Activated CD4-positive, alpha-beta T cell treated with anti-CD3 and anti-CD28 coated beads for 1 hour (primary cell): Measurements from ENCODE around the gene KLHL12.

Experiments
- DNase-seq: peaks from one replicate; pipeline ENCODE4 v3.0.0-alpha.2; 2020

The KLHL12 gene

DNA sequence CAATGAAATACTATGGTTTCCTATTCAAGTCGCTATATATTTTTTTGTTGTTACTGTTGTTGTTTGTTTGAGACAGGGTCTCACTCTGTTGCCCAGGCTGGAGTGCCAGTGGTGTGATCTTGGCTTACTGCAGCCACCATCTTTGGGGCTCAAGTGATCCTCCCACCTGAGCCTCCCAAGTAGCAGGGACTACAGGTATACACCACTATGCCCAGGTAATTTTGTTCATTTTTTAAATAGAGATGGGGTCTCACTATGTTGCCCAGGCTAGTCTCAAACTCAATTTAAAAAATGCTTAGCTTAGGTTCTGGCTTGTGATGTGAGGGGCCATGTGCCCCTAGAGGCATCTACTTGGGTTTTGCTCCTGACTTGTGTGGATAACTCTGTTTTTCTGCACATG is 47.9 kb downstream of the KLHL12 start:
- no peak for DNase-seq

DNA sequence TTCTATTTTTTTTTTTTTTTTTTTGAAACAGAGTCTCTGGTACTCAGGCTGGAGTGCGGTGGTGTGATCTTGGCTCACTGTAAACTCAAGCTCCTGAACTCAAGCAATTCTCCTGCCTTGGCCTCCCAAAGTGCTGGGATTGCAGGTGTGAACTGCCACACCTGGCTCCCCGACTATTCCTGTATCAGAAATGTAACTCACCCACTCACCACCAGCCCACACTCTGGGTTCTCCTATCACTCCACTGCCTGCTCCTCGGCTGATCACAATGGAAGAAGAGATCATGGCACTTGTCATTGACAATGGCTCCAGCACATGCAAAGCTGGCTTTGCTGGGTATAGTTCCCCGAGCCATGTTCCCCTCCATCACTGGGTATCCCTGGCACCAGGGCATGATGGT is 54.0 kb downstream of the KLHL12 start:
- no peak for DNase-seq

DNA sequence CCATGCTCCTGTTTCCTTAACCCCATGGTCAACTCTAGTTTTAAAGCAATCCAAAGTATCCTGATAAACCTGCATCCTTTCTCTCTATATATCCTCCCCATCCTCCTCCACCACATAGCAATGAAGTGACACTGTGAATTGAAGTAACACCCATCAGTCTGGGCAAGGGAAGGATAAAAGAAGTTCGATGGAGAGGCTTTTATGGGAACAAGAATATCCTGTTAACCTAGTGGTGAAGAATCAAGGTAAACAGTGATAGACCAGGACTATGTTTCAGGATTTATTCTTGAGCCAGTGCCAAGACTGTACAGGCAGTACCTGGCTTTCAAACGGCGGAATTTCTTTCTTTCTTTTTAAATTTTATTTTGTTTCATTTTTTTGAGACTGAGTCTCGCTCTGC is 55.7 kb downstream of the KLHL12 start:
- no peak for DNase-seq

DNA sequence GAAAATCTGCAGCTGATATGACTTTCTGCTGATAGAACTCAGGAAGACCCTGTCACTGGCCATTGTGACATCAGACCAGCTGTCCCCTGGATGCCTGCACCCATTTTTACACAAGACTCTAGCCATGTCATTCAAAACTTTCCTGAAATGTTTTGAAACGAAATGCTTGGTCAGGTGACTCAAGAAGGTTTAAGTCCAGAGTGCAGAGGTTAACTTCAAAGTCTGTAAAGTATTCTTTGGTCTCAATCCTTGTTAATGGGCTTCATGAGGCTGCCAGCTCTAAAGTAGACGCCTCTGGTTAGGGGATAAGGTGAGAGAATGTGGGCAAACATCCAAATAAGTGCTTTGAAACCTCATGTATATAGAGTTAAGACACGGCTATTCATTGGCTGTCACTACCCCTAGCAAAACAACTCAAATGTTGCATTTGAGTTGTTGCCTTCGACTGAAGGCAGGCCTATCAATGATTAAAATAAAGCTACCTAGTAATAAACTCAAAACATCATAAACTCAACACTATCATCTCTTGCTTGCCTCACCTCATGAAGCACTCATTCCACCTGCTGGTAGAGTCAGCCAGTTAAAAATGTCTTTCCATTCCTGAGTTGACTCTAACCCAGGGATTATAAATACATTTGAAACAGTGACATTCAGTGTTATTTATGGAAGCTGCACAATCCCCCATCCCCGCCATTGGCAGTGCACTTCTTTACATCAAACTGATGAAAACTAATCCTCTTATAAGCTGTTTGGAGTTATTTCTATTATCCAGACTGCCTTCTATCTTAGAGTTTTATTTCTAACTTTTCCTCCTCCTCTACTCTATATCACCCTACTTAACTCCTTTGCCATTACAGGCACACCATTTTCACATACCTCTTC is 64.1 kb downstream of the KLHL12 start:
- DNase-seq, result no peak

DNA sequence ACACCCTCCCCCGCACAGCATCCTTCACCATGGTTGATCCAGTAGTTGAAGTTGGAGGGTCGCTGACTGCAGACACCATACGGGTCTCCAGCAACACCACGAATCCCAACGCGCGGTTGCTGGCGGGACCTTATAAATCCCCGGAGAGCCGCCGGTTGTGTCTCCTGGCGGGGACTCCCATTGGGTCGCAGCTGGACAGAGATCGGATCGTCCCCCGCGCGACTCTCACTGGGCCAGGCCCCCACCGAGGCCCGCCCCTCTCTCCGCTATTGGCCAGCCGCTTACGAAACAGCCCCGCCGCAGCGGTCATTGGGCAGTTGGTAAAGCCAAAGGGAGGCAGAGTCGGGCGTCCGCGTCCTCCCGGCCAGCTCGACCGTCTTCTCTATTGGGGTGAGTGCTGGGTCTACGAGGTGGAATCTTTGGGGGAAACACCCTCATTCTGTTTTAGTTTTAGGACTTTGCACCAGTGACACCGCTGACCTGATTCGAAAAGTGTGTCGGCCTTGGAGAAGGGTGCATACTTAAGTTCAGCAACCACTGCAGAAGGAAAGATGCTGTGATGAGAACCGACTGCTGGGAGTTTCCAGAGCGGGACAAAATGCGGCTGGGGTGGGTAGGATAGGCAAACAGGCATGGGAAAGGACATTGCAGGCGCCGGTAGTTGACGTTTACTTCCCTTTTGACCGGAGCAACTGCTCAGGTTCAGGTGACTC is 65.5 kb downstream of the KLHL12 start:
- no peak for DNase-seq

DNA sequence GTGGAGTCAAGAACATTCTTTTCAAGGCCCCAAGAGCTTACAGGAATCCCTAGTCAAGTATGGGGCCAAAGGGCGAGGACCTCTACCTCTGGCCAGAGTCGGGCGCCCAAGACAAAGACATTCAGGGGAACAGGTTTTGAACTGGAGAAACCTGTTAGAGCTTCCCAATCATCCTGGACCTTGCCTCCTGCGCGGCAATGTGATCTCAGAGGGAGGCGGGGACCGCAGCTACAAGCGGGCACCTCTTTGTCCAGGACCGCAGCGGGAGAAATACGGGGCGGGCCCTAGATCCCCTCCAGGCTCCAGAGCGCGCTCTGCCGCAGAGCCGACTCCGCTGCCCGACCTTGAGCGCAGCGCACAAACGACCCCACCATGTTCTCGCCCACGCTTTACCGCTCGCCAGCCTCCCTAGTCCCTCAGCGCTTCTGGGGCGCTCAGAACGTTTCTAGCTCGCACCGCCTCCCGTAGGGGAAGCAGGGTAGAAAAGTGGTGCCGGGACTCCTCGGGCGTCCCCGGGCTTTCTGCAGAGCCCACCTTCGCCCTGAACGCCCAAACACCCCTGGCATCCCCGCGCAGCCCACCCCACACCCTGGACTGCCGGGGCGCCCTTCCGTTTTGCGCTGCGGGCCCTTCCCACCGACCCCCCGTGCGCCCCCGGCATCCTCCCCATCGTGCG is 66.2 kb downstream of the KLHL12 start:
- DNase-seq, result no peak

DNA sequence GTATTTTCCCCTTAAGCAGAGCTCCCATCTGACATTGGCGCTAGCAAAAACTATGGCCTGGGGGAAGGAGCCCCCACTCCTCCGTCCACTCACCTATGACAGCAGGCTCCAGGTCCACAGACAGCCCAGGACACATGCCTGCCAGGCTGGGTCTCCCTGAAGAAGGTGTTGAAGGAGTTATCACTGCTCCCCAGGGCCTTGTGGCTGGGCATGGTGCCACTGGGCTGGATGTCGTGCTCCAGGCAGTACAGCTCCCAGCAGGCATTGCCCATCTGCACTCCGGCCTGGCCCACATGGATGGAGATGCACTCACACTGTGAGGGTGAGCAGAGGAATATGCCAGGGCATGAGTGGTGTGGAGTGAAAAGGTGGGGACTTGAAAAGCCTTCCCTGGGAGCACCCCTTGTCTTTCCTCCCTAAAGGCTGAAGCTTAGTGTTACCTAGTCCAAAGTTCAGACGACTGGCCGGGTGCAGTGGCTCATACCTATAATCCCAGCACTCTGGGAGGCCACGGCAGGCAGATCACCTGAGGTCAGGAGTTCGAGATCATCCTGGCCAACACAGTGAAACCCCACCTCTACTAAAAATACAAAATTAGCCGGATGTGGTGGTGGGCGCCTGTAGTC is 68.1 kb downstream of the KLHL12 start:
- DNase-seq, result no peak

DNA sequence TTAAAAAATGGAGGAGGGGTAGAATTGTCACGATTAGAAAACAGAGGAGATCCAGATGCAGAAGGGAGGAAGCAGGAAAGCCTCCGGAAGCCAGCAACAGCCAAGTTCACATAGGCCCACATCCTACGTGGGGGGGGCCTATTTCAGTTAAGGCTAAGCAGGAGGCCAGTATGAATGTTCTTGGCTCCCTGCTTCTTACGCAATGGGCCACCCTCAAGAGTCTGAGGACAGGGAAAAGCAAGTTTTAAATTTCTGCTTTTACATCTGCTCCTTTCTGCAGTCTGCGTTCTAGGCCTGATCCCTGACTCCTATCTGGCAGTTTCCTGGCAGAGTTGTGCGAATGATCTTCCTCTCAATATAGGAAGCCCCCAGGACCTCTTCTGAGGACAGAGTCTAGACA is 68.7 kb downstream of the KLHL12 start:
- no peak for DNase-seq

DNA sequence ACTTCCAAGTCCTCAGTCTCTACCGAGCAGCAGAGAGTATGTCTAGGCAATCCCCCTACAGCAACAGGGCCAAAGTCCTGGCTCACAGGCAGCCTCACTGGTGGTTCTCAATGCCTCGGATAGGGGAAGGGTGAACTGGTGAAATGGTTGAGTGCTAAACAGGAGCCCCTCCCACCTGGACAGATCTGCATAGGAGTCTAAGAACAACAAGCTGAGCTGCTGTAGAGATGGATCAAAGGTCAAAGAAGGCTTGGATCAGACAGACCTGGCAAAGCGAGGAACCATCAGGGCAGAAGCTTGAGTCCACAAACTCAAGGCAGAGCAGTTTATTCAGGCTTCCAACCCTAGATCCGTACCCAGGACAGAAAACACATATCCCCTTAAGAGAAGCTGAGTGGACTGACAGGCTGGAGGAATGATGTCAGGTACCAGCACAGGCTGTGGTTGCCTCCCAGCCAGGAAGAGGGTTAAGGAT is 69.9 kb downstream of the KLHL12 start:
- DNase-seq, result no peak

DNA sequence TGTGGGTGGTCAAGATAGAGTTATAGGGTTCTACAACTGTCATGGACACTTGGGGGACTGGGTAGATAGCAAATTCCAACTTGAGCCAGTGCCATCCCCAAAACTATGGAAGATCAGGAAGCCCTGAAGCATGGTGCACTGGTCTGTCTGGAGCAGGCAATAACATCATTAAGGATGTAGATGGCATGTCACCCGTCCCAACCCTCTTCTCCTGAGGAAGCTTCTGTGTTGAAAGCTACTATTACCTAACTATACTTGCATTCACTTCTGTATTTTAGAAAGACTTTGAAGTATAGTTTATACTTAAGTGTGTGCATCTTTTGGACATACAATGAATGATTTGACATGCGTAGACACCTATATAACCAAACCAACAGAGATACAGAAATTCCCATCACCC is 71.0 kb downstream of the KLHL12 start:
- DNase-seq, result no peak

DNA sequence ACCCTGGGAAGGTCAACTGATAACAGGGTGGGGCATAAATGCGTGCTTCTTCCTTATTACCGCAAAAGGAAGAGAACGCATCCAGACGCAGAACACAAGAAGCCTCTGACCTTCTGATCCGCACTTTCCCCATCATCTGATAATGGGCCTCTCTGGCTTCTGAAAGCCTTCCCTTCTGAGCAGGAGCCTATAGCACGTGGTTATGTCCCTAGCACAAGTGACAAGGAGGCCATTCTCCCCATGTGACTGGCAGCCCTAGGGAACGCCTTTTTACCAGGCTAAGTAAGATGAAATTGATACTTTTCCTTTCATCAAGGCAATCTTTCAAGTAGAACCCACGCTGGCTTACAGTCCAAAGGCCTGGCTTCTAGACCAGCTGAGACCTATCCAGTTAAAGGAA is 72.2 kb downstream of the KLHL12 start:
- DNase-seq, result no peak

DNA sequence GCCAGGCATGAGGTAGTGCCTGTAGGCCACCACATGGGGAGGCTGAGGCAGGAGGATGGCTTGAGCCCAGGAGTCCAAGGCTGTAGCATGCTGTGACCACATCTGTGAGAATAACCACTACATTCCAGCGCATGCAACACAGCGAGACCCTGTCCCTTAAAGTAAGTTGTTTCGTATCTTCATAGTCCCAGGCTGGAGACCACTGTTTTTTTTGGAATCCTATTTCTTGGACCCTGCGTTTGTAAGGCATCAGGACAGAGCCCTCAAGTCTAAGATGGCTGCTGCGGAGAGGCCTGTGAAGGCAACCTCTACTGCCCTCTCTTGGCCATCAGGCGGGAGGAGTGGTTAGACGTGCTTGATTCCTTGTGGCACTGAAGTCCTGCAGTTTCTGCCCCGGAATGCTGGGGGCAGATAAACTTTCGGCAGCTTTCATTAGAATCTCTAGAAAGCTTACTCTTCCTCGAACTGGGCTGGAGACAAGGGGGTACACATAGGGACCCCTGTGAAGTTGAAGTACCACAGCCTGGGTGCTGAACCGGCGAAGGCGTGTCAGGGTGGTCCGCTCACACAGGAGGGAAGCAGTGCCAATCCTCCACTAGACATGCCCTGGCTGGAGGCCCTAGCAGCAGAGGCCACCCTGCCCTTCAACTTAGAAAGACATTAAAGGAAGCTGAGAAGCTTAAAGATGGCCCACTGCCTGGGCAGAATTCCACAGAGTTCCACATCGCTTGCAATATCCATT is 74.7 kb downstream of the KLHL12 start:
- DNase-seq, result no peak

DNA sequence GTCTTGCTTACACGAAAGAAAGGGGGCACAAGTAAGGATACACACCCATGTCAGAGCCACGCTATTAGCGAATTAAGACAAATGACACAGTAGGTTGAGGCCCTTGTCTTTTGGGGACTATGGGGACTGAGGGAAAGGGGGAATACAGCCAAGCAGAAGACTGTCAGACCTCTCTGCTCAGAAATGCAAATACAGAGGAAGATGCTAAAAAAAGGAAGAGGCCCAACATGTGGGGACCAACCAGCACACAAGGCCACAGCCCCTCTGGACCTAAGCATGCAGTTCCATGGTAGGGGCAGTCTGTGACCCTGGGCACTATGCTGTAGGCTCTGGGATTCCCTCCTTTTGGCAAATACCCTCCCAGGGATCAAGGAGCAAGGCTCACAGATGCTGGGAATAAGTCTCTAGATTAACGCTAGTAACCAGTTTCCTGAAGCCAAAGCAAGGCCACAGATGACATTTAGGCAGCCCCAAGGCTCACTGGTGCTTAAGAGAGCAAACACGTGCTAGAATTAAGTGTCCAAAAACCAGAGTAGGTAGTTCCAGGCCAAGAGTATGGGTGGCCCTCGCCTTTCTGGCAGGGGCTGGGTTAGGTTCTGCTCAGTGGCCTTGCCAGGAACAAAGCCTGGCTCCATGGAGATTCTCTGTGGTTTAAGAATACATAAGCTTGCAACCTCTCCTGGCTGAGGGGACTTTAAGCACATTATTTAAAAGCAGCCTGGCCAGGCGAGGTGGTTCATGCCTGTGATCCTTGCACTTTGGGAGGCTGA is 76.3 kb downstream of the KLHL12 start:
- no peak for DNase-seq

DNA sequence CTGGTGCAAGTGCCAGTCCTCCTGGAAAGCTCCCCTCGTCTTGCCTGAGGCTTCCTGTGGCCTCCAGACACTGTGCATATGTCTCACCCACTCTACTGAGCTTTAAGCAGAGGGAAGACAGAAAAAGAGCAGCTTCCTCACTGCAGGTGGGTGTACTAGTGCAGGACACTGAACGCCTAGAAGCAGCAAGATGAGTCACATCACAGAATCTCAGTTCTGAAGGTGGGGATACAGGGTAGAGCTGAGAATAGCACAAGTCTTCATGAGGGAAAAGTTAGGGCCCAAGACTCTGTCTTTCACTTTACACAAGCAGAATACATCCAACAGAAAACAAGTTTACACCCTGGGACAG is 78.9 kb downstream of the KLHL12 start:
- DNase-seq, result no peak

DNA sequence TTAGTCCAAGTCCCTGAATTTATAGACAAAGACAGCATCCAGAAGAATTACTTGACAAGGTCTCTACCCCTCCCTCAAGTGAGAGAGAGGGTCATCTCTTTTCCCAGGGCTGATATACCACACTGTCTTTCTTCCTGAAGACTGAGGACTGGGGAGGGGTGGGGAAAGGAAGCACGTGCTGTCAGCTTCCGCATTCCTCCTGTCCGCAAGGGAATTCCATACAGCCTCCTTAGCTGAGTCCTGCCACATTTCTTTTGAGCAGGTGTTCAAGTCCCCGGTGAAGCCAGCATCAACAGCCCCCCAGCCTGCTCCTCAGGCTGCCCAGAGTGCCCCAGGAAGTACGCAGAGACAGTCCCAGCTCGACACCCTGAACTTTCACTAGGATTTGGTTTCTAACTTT is 82.1 kb downstream of the KLHL12 start:
- DNase-seq, result no peak

DNA sequence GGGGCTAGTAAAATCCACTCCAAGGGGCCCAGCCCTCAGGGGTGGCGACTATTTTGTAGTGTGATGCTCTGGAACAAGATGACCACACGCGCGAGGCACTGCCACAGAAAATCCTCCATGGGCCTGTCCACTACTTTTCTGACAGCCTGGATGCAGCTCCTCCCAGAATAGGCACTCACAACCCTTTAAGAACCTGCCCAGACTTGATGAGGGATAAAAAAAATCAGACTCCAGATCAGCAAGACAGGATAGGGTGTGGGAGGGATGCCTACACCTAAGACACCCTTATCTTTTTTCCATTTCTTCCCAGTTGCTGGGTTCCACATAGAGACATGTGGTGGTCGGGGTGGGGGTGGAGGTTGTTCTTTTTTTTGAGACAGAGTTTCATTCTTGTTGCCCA is 82.8 kb downstream of the KLHL12 start:
- no peak for DNase-seq

DNA sequence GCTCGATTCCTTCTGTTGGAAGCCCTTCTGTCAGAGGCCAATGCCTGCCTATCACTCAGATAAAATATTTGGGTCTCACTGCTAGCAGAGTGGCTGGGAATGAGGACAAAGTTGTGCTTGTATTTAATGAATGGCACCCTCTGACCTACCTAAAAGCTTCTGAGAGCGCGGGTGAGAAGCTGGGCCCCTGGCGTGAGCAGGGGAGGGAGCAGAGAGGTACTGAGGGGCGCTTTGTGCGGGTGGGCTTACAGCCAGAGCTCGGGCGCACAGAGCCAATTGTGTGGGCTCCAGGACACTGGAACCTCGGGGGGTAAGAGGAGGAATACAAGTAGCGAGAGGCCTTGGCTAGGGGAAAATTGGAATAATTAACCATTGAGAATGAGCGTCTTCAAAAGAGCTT is 84.0 kb downstream of the KLHL12 start:
- DNase-seq, result no peak
